AG09319 (cell line): ENCODE results near the gene RABAC1.

Experiments used
- DNase-seq: peaks from one replicate; pipeline ENCODE4 v3.0.0-alpha.2; 2010; ENCODE audit warnings: low read depth; ENCODE audit errors: extremely low read depth
- CTCF ChIP-seq: IDR thresholded peaks from 2 replicates; pipeline ENCODE4 v1.5.1; 2011; ENCODE audit warnings: low read depth, mild to moderate bottlenecking, inconsistent platforms, low read length, moderate library complexity

The RABAC1 gene

GRCh38 chr19:41959056-41960053 lies at the start of gene RABAC1:
RABAC1 (minus strand) TSS chr19:41959321; CDS start chr19:41959292, 29 bp downstream.
- TF ChIP-seq CTCF, result peak; percentile 17
- DNase-seq, result peak; percentile 67

GRCh38 chr19:42006569-42006968 lies 47.4 kb upstream of the RABAC1 start:
- no peak for DNase-seq
- TF ChIP-seq CTCF, result no peak

- no peak for DNase-seq
- TF ChIP-seq CTCF, result no peak
These were observed 46.4 kb upstream of the RABAC1 start for GRCh38 chr19:42005504-42005903.

- TF ChIP-seq CTCF, result no peak
- no peak for DNase-seq
These were observed 44.6 kb upstream of the RABAC1 start for GRCh38 chr19:42003506-42004294.

GRCh38 chr19:41999878-42000208 lies 40.7 kb upstream of the RABAC1 start:
- no peak for DNase-seq
- TF ChIP-seq CTCF, result no peak

- no peak for DNase-seq
These were observed 40.2 kb upstream of the RABAC1 start for GRCh38 chr19:41999071-41999877.

More at GRCh38 chr19:41999071-41999877, 40.2 kb upstream of the RABAC1 start:
- TF ChIP-seq CTCF, result no peak
